Neural cell (in vitro differentiated cells): ENCODE measurements around the gene MPV17L. TPM values are rescaled to one million over a fixed set of nuclear protein-coding genes. Genes with fewer than 3 reads are reported as not detected.
"Not testable (repeated sequence)": the region's sequence is repeated elsewhere in the genome, so short reads cannot be mapped to it uniquely, and the experiment has no call there.

ENCODE experiments used
- H2AFZ ChIP-seq: fragments of 200-600, 300-800 bp; sonication (generic), shearing (Covaris generic); 2 replicates; pipeline ENCODE4 v1.6.0; 2014; ENCODE audit warnings: low read depth, mild to moderate bottlenecking, antibody characterized with exemption, low read length, moderate library complexity
- H3F3A ChIP-seq: fragments of 200-600 bp; shearing (Covaris generic); 2 replicates; pipeline ENCODE4 v1.6.1; 2016; ENCODE audit warnings: mild to moderate bottlenecking, moderate library complexity, mixed read lengths, antibody characterized with exemption, low read length; ENCODE audit not compliant: insufficient read depth, poor library complexity, severe bottlenecking
- H3K27ac ChIP-seq: fragments of 200-600, 300-800 bp; sonication (generic), shearing (Covaris generic); 2 replicates; pipeline ENCODE4 v1.5.1; 2014; ENCODE audit warnings: mild to moderate bottlenecking, low read length, moderate library complexity
- H3K27me3 ChIP-seq: fragments of 300-800, 200-600 bp; sonication (generic), shearing (Covaris generic); 2 replicates; pipeline ENCODE4 v1.6.0; 2014; ENCODE audit warnings: mild to moderate bottlenecking, low read depth, low read length, moderate library complexity; ENCODE audit not compliant: insufficient read depth
- H3K36me3 ChIP-seq: fragments of 300-800, 200-600 bp; sonication (generic), shearing (Covaris generic); 2 replicates; pipeline ENCODE4 v1.5.1; 2014; ENCODE audit warnings: mild to moderate bottlenecking, antibody characterized with exemption, low read length, moderate library complexity; ENCODE audit not compliant: insufficient read depth
- H3K4me2 ChIP-seq: fragments of 300-800, 200-600 bp; sonication (generic), shearing (Covaris generic); 2 replicates; pipeline ENCODE4 v1.6.0; 2014; ENCODE audit warnings: mild to moderate bottlenecking, low read length
- H3K4me3 ChIP-seq: fragments of 300-800, 200-600 bp; sonication (generic), shearing (Covaris generic); 2 replicates; pipeline ENCODE4 v1.5.1; 2014; ENCODE audit warnings: mild to moderate bottlenecking, low read length, moderate library complexity
- H3K79me2 ChIP-seq: fragments of 200-600 bp; shearing (Covaris generic); replicated peaks from 2 replicates; pipeline ENCODE4 v1.6.0; 2014; ENCODE audit warnings: mild to moderate bottlenecking, low read length, moderate library complexity; ENCODE audit not compliant: insufficient read depth
- H3K9ac ChIP-seq: fragments of 300-800, 200-600 bp; sonication (generic), shearing (Covaris generic); 2 replicates; pipeline ENCODE4 v1.6.1; 2016; ENCODE audit warnings: mild to moderate bottlenecking, low read length, mixed read lengths
- H3K9me2 ChIP-seq: fragments of 200-600 bp; shearing (Covaris generic); 2 replicates; pipeline ENCODE4 v1.6.1; 2016; ENCODE audit warnings: mild to moderate bottlenecking, low read length, mixed read lengths; ENCODE audit not compliant: insufficient read depth
- H3K9me3 ChIP-seq: fragments of 200-600, 300-800 bp; sonication (generic), shearing (Covaris generic); 2 replicates; pipeline ENCODE4 v1.6.1; 2016; ENCODE audit warnings: mild to moderate bottlenecking, mixed run types, low read length, moderate library complexity, mixed read lengths
- H4K20me1 ChIP-seq: fragments of 200-600 bp; shearing (Covaris generic); 2 replicates; pipeline ENCODE4 v1.6.1; 2016; ENCODE audit warnings: mild to moderate bottlenecking, mixed run types; ENCODE audit not compliant: insufficient read depth
- CTCF ChIP-seq: fragments of 450-650 bp; IDR thresholded peaks from 2 replicates; pipeline ENCODE4 v1.5.1; 2014; ENCODE audit warnings: antibody characterized with exemption, mild to moderate bottlenecking, moderate library complexity; ENCODE audit not compliant: poor library complexity, severe bottlenecking
- EP300 ChIP-seq: fragments of 450-650 bp; conservative IDR thresholded peaks from 2 replicates; pipeline ENCODE4 v1.6.1; 2014; ENCODE audit warnings: antibody characterized with exemption, mild to moderate bottlenecking, moderate library complexity; ENCODE audit not compliant: poor library complexity, severe bottlenecking
- EZH2 ChIP-seq: fragments of 200-600, 300-800 bp; shearing (Covaris generic), sonication (generic); IDR thresholded peaks from 2 replicates; pipeline ENCODE4 v1.6.1; 2014; ENCODE audit warnings: antibody characterized with exemption, low read length, borderline replicate concordance, mild to moderate bottlenecking; ENCODE audit not compliant: insufficient read depth, poor library complexity, severe bottlenecking
- MXI1 ChIP-seq: fragments of 450-650 bp; conservative IDR thresholded peaks from 2 replicates; pipeline ENCODE4 v1.6.1; 2014; ENCODE audit warnings: antibody characterized with exemption, mild to moderate bottlenecking; ENCODE audit not compliant: poor library complexity, severe bottlenecking
- POLR2AphosphoS5 ChIP-seq: IDR thresholded peaks from 2 replicates; pipeline ENCODE4 v1.6.1; 2012
- RAD21 ChIP-seq: fragments of 450-650 bp; conservative IDR thresholded peaks from 2 replicates; pipeline ENCODE4 v1.6.1; 2014; ENCODE audit warnings: antibody characterized with exemption, mild to moderate bottlenecking, moderate library complexity
- REST ChIP-seq: IDR thresholded peaks from 2 replicates; pipeline ENCODE4 v1.6.1; 2012; ENCODE audit warnings: borderline replicate concordance
- SMC3 ChIP-seq: fragments of 450-650 bp; conservative IDR thresholded peaks from 2 replicates; pipeline ENCODE4 v1.6.1; 2014; ENCODE audit warnings: antibody characterized with exemption, mild to moderate bottlenecking, moderate library complexity; ENCODE audit not compliant: poor library complexity
- TAF1 ChIP-seq: IDR thresholded peaks from 2 replicates; pipeline ENCODE4 v1.6.1; 2012; ENCODE audit warnings: low read depth
- polyA plus RNA-seq: library from polyadenylated mRNA; depleted of rRNA; stranded (reverse); fragments of >200 nt; gene quantifications from 2 replicates; pipeline ENCODE4 v1.2.3, GENCODE V29; 2014

MPV17L gene
- polyA plus RNA-seq, 1 donor from 2014 or later = 0.10 TPM

- H3F3A ChIP-seq = no peaks in the 10 kb centered on the region
- no peak overlapping the region for H2AFZ ChIP-seq
- H3K27ac ChIP-seq = no peak overlapping the region
- no peak overlapping the region for H3K4me3 ChIP-seq
- no peak overlapping the region for H3K4me2 ChIP-seq
- no peak overlapping the region for H3K9ac ChIP-seq
- H3K27me3 ChIP-seq = no peaks in the 10 kb centered on the region
- H3K9me3 ChIP-seq = no peaks in the 10 kb centered on the region
- H3K79me2 ChIP-seq = no peaks in the 10 kb centered on the region
- no peak for TF ChIP-seq MXI1
- no peak for TF ChIP-seq REST
- no peaks in the 10 kb centered on the region for H4K20me1 ChIP-seq
- no peaks in the 10 kb centered on the region for H3K9me2 ChIP-seq
- H3K36me3 ChIP-seq = no peaks in the 10 kb centered on the region
These were observed 22.7 kb downstream of the MPV17L start for GRCh38 chr16:15418206-15418605.

- H2AFZ ChIP-seq, H3K9me3 ChIP-seq, H3K79me2 ChIP-seq, H3K9me2 ChIP-seq, H3K27ac ChIP-seq, H3K27me3 ChIP-seq, H4K20me1 ChIP-seq, H3K36me3 ChIP-seq, H3K4me2 ChIP-seq, H3K9ac ChIP-seq, H3K4me3 ChIP-seq, H3F3A ChIP-seq: not testable (repeated sequence)
These were observed 26.1 kb downstream of the MPV17L start for GRCh38 chr16:15421696-15422095.

GRCh38 chr16:15422222-15422621 lies 26.7 kb downstream of the MPV17L start:
- no peak overlapping the region for H3K4me2 ChIP-seq
- H3K27ac ChIP-seq = no peak overlapping the region
- no peaks in the 10 kb centered on the region for H3K9me2 ChIP-seq
- no peak overlapping the region for H3K9ac ChIP-seq
- no peaks in the 10 kb centered on the region for H3K36me3 ChIP-seq
- H2AFZ ChIP-seq = no peak overlapping the region
- H3K4me3 ChIP-seq = no peak overlapping the region
- TF ChIP-seq EZH2 (no peak), CTCF (no peak), TAF1 (no peak), RAD21 (no peak), SMC3 (no peak), EP300 (no peak), POLR2AphosphoS5 (no peak), REST (no peak), MXI1 (no peak)
- no peaks in the 10 kb centered on the region for H3K9me3 ChIP-seq
- H3F3A ChIP-seq = no peaks in the 10 kb centered on the region
- no peaks in the 10 kb centered on the region for H3K79me2 ChIP-seq
- H3K27me3 ChIP-seq = no peaks in the 10 kb centered on the region
- H4K20me1 ChIP-seq = no peaks in the 10 kb centered on the region
